ENCODE data around the gene PPP2R3C.
"Not testable (repeated sequence)": the region's sequence is repeated elsewhere in the genome, so short reads cannot be mapped to it uniquely, and the experiment has no call there.

PPP2R3C gene

DNA sequence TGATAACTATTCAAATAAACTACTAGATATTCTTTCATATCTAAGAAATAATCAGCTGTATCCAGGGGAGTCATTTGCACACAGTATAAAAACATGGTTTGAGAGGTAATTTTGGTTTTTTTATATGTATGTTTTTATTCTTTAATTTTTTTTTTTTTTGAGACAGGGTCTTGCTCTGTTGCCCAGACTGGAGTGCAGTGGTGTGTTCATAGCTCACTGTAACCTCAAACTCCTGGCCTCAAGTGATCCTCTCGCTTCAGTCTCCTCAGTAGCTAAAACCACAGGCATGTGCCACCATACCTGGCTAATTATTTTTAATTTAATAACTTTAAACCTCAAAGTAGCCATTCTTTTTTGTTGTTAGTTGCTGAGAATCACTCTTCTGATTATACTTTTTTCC lies 2.3 kb upstream of the PPP2R3C start:
- DNase-seq (ENCODE audit: low read depth in 2 of 2) = no peak

- DNase-seq (ENCODE audit: low read depth in 2 of 2) = no peak
Observed at GRCh38 chr14:35123388-35123703, 1.6 kb upstream of the PPP2R3C start.

- no peak for DNase-seq (ENCODE audit: low read depth in 2 of 2)
Observed at GRCh38 chr14:35122696-35123387, 1.1 kb upstream of the PPP2R3C start.

DNA sequence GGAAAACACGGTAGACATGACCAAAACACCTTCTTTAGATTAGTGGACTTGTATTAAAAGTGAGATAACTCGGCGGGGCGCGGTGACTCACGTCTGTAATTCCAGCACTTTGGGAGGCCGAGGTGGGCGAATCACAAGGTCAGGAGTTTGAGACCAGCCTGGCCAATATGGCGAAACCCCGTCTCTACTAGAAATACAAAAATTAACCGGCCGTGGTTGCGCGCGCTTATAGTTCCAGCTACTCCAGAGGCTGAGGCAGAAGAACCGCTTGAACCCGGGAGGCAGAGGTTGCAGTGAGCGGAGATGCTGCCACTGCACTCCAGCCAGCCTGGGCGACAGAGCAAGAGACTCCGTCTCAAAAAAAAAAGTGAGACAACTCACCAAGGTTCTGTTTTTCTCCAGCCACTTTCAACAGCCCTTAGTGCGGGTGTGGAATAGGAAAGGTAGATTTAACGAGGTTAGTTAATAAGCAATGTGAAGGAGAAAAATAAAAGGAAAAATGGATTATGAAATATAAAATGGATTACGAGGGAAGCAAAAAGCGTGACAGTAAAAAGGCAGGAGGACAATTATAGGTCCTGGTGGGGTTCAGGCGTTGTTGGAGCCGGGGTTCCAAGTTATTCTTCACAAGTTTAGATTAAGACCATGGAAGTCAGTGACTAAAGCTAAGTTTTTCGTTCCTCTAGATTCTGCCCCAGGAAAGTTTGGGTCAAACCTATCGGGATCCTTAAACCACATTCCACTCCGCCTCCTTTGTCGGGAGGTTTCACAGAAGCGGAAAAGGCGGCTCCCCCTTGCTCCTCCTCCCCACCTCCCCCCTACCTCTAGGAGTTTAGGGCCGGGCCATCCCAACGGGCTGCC lies 534 bp downstream of the PPP2R3C start:
- no peak for DNase-seq (ENCODE audit: low read depth in 2 of 2)

GRCh38 chr14:35117112-35117511 lies 4.7 kb downstream of the PPP2R3C start:
- no peak for DNase-seq (ENCODE audit: low read depth in 2 of 2)

DNA sequence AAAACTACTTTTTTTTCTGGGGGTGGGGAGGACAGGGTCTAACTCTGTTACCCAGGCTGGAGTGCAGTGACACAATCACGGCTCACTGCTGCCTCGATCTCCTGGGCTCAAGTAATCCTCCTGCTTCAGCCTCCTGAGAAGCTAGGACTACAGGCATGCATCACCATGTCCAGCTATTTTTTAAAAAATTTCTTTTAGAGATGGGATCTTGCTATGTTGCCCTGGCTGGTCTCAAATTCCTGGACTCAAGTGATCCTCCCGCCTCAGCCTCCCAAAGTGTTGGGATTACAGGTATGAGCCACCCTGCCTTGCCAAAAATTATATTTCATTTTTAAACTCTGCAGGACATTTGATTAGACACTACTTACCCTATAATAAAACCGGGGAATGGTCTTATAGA lies 5.5 kb downstream of the PPP2R3C start:
- DNase-seq (ENCODE audit: low read depth in 2 of 2) = no peak

GRCh38 chr14:35114036-35114435 lies 7.8 kb downstream of the PPP2R3C start:
- DNase-seq (ENCODE audit: low read depth in 2 of 2) = no peak

- no peak for DNase-seq (ENCODE audit: low read depth in 2 of 2)
Observed at GRCh38 chr14:35113308-35113950, 8.4 kb downstream of the PPP2R3C start.

- DNase-seq (ENCODE audit: low read depth in 2 of 2) = no peak
Observed at GRCh38 chr14:35112641-35113040, 9.1 kb downstream of the PPP2R3C start.

- no peak for DNase-seq (ENCODE audit: low read depth in 2 of 2)
Observed at GRCh38 chr14:35107866-35108265, 13.9 kb downstream of the PPP2R3C start.

GRCh38 chr14:35094645-35095044 lies 27.1 kb downstream of the PPP2R3C start:
- not testable (repeated sequence) for DNase-seq (ENCODE audit: low read depth in 2 of 2)

DNA sequence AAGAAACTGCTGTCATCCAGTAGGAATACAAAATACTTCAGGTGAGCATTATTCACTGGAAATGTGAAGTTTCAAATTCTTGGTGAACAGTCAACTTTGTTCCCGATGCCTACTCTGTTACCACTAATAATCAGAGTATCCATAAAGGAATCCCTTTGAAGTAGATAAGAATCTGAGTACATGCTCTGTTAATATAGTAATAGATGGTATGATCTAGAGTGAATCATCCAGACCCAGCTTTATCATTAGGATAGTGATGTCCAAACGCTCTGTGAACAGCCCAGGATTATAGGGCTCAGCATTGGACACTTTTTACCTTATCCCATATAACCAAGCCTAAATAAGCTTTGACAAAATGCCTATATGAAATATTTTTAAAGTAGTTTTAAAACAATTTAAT lies 33.3 kb downstream of the PPP2R3C start:
- DNase-seq (ENCODE audit: low read depth in 2 of 2) = no peak

GRCh38 chr14:35085441-35085840 lies 36.3 kb downstream of the PPP2R3C start:
- DNase-seq (ENCODE audit: low read depth in 2 of 2) = no peak

DNA sequence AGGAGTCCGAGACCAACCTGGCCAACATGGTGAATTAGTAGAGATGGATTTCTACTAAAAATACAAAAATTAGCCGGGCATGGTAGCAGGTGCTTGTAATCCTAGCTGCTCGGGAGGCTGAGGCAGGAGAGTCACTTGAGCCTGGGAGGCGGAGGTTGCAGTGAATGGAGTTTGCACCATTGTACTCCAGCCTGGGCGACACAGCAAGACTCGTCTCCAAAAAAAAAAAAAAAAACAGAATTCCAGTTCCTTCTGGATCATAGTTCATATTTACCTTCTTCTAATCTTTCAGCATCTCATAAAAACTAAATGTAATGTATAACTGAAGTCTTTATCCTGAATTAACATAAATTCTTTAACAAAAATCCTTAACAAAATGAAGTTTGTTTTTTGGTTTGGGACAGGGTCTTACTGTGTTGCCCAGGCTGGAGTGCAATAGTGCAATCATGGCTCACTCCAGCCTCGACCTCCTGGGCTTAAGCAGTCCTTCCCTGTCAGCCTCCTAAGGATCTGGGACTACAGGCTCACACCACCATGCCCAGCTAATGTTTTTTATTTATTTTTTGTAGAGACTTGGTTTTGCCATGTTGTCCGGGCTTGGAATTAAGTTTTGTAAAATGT lies 38.1 kb downstream of the PPP2R3C start:
- no peak for DNase-seq (ENCODE audit: low read depth in 2 of 2)

- no peak for DNase-seq (ENCODE audit: low read depth in 2 of 2)
Observed at GRCh38 chr14:35079742-35080141, 42.0 kb downstream of the PPP2R3C start.

DNA sequence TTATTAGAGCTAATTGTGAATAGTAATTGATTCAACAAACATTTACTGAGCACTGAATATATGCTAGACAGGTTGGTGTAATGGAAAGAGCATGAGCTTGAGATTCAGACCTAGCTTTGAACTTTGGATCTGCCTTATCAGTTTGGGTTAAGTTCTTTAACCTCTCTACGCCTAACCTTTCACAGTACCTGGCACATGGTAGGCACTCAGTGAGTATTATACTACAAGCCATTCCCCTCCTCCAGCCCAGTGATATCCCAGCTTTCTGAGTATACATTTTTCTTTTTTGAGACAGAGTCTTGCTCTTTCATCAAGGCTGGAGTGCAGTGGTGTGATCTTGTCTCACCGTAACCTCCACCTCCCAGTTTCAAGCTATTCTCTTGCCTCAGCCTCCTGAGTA lies 43.7 kb downstream of the PPP2R3C start:
- DNase-seq (ENCODE audit: low read depth in 2 of 2) = no peak

DNA sequence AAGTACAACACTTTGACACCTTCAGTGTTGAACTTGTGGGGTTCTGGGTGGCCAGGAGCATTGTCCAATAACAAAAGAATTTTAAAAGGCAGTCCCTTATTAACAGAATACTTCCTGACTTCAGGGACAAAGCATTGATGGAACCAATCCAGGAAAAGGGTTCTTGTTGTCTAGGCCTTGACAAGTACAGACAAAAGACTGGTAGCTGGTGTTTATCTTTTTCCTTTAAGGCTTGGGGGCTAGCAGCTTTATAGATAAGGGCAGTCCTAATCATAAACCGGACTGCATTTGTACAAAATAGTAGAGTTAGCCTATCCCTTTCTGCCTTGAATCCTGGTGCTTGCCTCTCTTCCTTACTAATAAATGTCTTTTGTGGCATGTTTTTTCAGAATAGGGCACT lies 48.3 kb downstream of the PPP2R3C start:
- DNase-seq (ENCODE audit: low read depth in 2 of 2) = no peak

- DNase-seq (ENCODE audit: low read depth in 2 of 2) = no peak
Observed at GRCh38 chr14:35072226-35072625, 49.6 kb downstream of the PPP2R3C start.

- no peak for DNase-seq (ENCODE audit: low read depth in 2 of 2)
Observed at GRCh38 chr14:35068238-35069012, 53.4 kb downstream of the PPP2R3C start.

DNA sequence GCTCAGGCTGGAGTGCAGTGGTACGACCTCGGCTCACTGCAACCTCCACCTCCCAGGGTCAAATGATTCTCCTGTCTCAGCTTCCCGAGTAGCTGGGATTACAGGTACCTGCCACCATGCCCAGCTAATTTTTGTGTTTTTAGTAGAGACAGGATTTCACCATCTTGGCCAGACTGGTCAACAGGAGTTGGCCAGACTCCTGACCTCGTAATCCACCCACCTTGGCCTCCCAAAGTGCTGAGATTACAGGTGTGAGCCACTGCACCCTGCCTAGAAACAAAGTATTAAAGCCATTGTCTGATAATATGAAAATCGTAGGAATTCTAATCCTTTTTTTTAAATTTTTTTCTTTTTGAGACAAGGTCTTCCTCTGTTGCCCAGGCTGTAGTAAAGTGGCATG lies 56.1 kb downstream of the PPP2R3C start:
- not testable (repeated sequence) for DNase-seq (ENCODE audit: low read depth in 2 of 2)

DNA sequence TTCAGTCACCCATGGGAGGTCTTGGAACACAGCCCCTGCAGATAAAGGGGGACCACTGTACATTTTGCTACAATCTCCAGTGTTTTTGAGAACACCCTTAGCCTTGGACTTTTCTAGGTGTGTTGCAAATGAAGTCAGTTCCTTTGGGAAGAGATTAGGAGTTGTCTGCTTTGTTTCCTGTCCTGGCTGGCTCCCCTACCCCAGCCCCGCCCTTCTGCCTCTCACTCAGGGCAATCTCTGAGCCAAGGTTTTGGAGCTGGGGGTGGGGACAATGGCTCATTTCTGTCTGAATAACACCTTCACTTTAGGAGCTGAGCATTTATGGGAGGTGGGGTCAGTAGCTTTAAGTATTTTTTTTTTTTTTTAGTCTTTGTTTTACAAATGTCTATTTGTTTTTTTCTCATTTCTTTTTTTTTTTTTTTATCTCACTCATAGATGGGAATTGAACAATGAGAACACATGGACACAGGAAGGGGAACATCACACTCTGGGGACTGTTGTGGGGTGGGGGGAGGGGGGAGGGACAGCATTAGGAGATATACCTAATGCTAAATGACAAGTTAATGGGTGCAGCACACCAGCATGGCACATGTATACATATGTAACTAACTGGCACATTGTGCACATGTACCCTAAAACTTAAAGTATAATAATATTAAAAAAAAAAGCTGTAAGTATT lies 60.5 kb downstream of the PPP2R3C start:
- DNase-seq (ENCODE audit: low read depth in 2 of 2) = not testable (repeated sequence)
